Endothelial cell of umbilical vein (primary cell): ENCODE data around the gene PLEKHM2. TPM values are rescaled to one million over a fixed set of nuclear protein-coding genes. Genes with fewer than 3 reads are reported as not detected.

Source experiments
- BruUV-seq: library from RNA; stranded (reverse); fragments of 400-500 nt; replicated peaks from 2 replicates; lab custom pipeline; 2021; lab: Mats Ljungman, UMichigan
- CTCF ChIA-PET: fragments of 300-600, 350-600 bp; sonication (Branson Sonifier 250); formaldehyde crosslinking; loops from one replicate; lab custom pipeline; 2021; ENCODE audit warnings: antibody characterized with exemption, inconsistent platforms; lab: Charles Lee
- POLR2A ChIA-PET: fragments of 300-600, 350-600 bp; sonication (Branson Sonifier 250); formaldehyde crosslinking; loops from one replicate; lab custom pipeline; 2021; ENCODE audit warnings: antibody characterized with exemption, inconsistent platforms; lab: Charles Lee
- DNase-seq: peaks from one replicate; pipeline ENCODE4 v3.0.0-alpha.2; 2011; ENCODE audit warnings: low read depth, low spot score
- FAIRE-seq: peaks from 2 replicates; lab custom pipeline; 2011; peaks lifted over from hg19 to GRCh38; lab: Jason Lieb, UNC
- H2AFZ ChIP-seq: 2 replicates; pipeline ENCODE4 v1.6.0; 2012; ENCODE audit warnings: low read depth, low read length, control low read depth, inconsistent platforms
- H3K27ac ChIP-seq: 2 replicates; pipeline ENCODE4 v1.5.1; 2011; ENCODE audit warnings: low read depth, mild to moderate bottlenecking, control low read depth, low read length, moderate library complexity; ENCODE audit not compliant: insufficient read depth
- H3K27me3 ChIP-seq, 2 experiments: 2 replicates each; pipeline versions ENCODE4 v1.6.0 to v1.6.1; 2011; ENCODE audit warnings: low read length in 2 of 2, mixed read lengths in 1 of 2; ENCODE audit not compliant: control insufficient read depth in 2 of 2, insufficient read depth in 2 of 2
- H3K36me3 ChIP-seq, 2 experiments: 2 replicates in 1 of 2; 3 replicates in 1 of 2; pipeline ENCODE4 v1.5.1; 2011; ENCODE audit warnings: low read length in 2 of 2, mild to moderate bottlenecking in 1 of 2, moderate library complexity in 1 of 2; ENCODE audit not compliant: control insufficient read depth in 2 of 2, insufficient read depth in 2 of 2; ENCODE audit errors: extremely low read depth in 1 of 2
- H3K4me1 ChIP-seq: 3 replicates; pipeline ENCODE4 v1.5.1; 2011; ENCODE audit warnings: mild to moderate bottlenecking, low read length; ENCODE audit not compliant: control insufficient read depth, insufficient read depth; ENCODE audit errors: extremely low read depth
- H3K4me2 ChIP-seq: 2 replicates; pipeline ENCODE4 v1.6.1; 2011; ENCODE audit warnings: low read length, control low read depth, mixed read lengths; ENCODE audit not compliant: insufficient read depth
- H3K4me3 ChIP-seq, 3 experiments: fragments of 200-600 bp in 1 of 3; sonication (generic), shearing (Covaris generic) in 1 of 3; replicated peaks in 1 of 3; 2 replicates each; pipeline ENCODE4 v1.5.1; 2011 to 2016; ENCODE audit warnings: control low read depth in 3 of 3, low read length in 3 of 3, mild to moderate bottlenecking in 2 of 3, inconsistent platforms in 1 of 3, low read depth in 1 of 3, moderate library complexity in 1 of 3; ENCODE audit not compliant: insufficient read depth in 1 of 3
- H3K79me2 ChIP-seq: 2 replicates; pipeline ENCODE4 v1.6.0; 2012; ENCODE audit warnings: low read length, inconsistent platforms; ENCODE audit not compliant: control insufficient read depth, insufficient read depth
- H3K9ac ChIP-seq: replicated peaks from 2 replicates; pipeline ENCODE3; 2011; ENCODE audit warnings: low read length, control low read depth; ENCODE audit not compliant: insufficient read depth; ENCODE audit errors: extremely low read depth
- H3K9me1 ChIP-seq: replicated peaks from 3 replicates; pipeline ENCODE4 v1.6.0; 2011; ENCODE audit warnings: mild to moderate bottlenecking, low read length; ENCODE audit not compliant: control insufficient read depth, insufficient read depth; ENCODE audit errors: extremely low read depth
- H3K9me3 ChIP-seq: replicated peaks from 2 replicates; pipeline ENCODE4 v1.5.1; 2012; ENCODE audit warnings: low read length, inconsistent platforms; ENCODE audit not compliant: control insufficient read depth, insufficient read depth
- H4K20me1 ChIP-seq: replicated peaks from 2 replicates; pipeline ENCODE3; 2011; ENCODE audit warnings: mild to moderate bottlenecking, low read length; ENCODE audit not compliant: control insufficient read depth, insufficient read depth; ENCODE audit errors: extremely low read depth
- CTCF ChIP-seq, 2 donors: IDR thresholded peaks; 1 replicate in 1 of 2; 2 replicates in 1 of 2; pipeline ENCODE4 v1.5.1; 2011; ENCODE audit warnings: low read length in 2 of 2, mild to moderate bottlenecking in 2 of 2, moderate library complexity in 2 of 2, control low read depth in 1 of 2, inconsistent platforms in 1 of 2, low read depth in 1 of 2; ENCODE audit not compliant: insufficient read depth in 1 of 2; ENCODE audit errors: extremely low read depth in 1 of 2
- EZH2 ChIP-seq: IDR thresholded peaks from 2 replicates; pipeline ENCODE4 v1.6.1; 2012; ENCODE audit warnings: borderline replicate concordance, low read depth, mild to moderate bottlenecking, moderate library complexity, low read length, inconsistent platforms; ENCODE audit not compliant: severe bottlenecking
- FOS ChIP-seq: IDR thresholded peaks from 2 replicates; pipeline ENCODE4 v1.6.1; 2011; ENCODE audit warnings: mild to moderate bottlenecking, low read length, moderate library complexity, borderline replicate concordance; ENCODE audit not compliant: insufficient read depth
- GATA2 ChIP-seq: IDR thresholded peaks from 2 replicates; pipeline ENCODE4 v1.7.0; 2011; ENCODE audit warnings: low read depth, mild to moderate bottlenecking, moderate library complexity, mixed read lengths, low read length; ENCODE audit not compliant: insufficient read length, insufficient read depth
- JUN ChIP-seq: IDR thresholded peaks from 2 replicates; pipeline ENCODE4 v1.6.1; 2011; ENCODE audit warnings: borderline replicate concordance, low read depth; ENCODE audit not compliant: insufficient read length, insufficient read depth
- MAX ChIP-seq: IDR thresholded peaks from 2 replicates; pipeline ENCODE4 v1.6.1; 2011; ENCODE audit not compliant: insufficient read depth, insufficient read length
- POLR2A ChIP-seq: IDR thresholded peaks from 2 replicates; pipeline ENCODE4 v1.6.1; 2012; ENCODE audit warnings: low read depth, mild to moderate bottlenecking, control low read depth, low read length
- POLR2AphosphoS5 ChIP-seq: IDR thresholded peaks from 2 replicates; pipeline ENCODE4 v1.6.1; 2012; ENCODE audit warnings: low read depth, mild to moderate bottlenecking, control low read depth, low read length, moderate library complexity; ENCODE audit not compliant: insufficient read depth
- dilution Hi-C: fragments of 300-500 bp; cut with MboI; formaldehyde crosslinking; loops from one replicate; pipeline ENCODE4 v1.15.0; 2019; ENCODE audit warnings: low sequenced_read_pairs; ENCODE audit not compliant: extremely low pct_ligation_motif_present
- intact Hi-C: fragments of 100-400 bp; cut with micrococcal nuclease; formaldehyde crosslinking; loops from one replicate; pipeline ENCODE4 v1.10.0; 2022
- polyA plus RNA-seq, 4 experiments: library from polyadenylated mRNA; depleted of rRNA in 3 of 4; stranded (reverse) in 3 of 4; unstranded in 1 of 4; fragments of >200 nt; gene quantifications; 2 replicates each; pipeline versions ENCODE4 v1.2.1 to v1.2.3, GENCODE V29; 2011 to 2012; ENCODE audit warnings: missing spikeins in 1 of 4
- total RNA-seq: library from RNA; stranded (reverse); gene quantifications from 2 replicates; pipeline ENCODE4 v1.2.3, GENCODE V29; 2021

Gene PLEKHM2
- total and polyA plus RNA-seq, 2 donors (not counting 3 experiments of a cell fraction or from before 2014, with no cell fraction given), result 60.6 to 67.5 TPM

- dilution Hi-C loops (no loop called here), intact Hi-C loops (no loop called here)
- FAIRE-seq, result no peak
- Histone ChIP-seq H3K4me1 (peaks cover 8% of the 10 kb centered on the region), H3K9me3 (no peaks in the 10 kb centered on the region), H2AFZ (no peak overlapping the region), H3K4me3 (no peak overlapping the region), H3K79me2 (no peaks in the 10 kb centered on the region), H3K4me2 (no peak overlapping the region), H3K27me3 (no peaks in the 10 kb centered on the region), H3K27ac (no peak overlapping the region), H4K20me1 (no peaks in the 10 kb centered on the region), H3K36me3 (no peaks in the 10 kb centered on the region), H3K9ac (no peak overlapping the region), H3K9me1 (no peaks in the 10 kb centered on the region)
- DNase-seq, result no peak
- POLR2A ChIA-PET, result no interaction called here
- no TSS peak for BruUV-seq
- CTCF ChIA-PET, result interaction anchor here (0.7 to 0.8 kb wide), 2 partner anchors 14 to 22 kb away, joined by 3 read pairs; no protein-coding TSS in a partner anchor
- no peak for TF ChIP-seq POLR2A
- TF ChIP-seq FOS, result no peak
- no peak for TF ChIP-seq EZH2
- no peak for TF ChIP-seq JUN
- no peak for TF ChIP-seq CTCF (IDR thresholded peaks at IDR 0.05; ENCODE audit: extremely low read depth in 1 of 2, insufficient read depth in 1 of 2, low read depth in 1 of 2, low read length in 2 of 2)
- TF ChIP-seq POLR2AphosphoS5, result no peak
- no peak for TF ChIP-seq MAX
- no peak for TF ChIP-seq GATA2
Measured at GRCh38 chr1:15669864-15670263, 14.3 kb upstream of the PLEKHM2 start.
